ENCODE measurements around the gene EI24.

EI24 gene

GRCh38 chr11:125592305-125593113 is 23.2 kb downstream of the EI24 start, which contains the start of gene STT3A:
STT3A (plus strand) TSS chr11:125592852; CDS start chr11:125595916, 3,064 bp downstream.
- DNase-seq: peak; percentile 100
- TF ChIP-seq POLR2A (IDR thresholded peaks at IDR 0.05; ENCODE audit: low read length) (peak; percentile 94), GATA1 (IDR thresholded peaks at IDR 0.05; ENCODE audit: low read depth, low read length) (no peak)

- no peak for TF ChIP-seq GATA1 (IDR thresholded peaks at IDR 0.05; ENCODE audit: low read depth, low read length)
- TF ChIP-seq POLR2A (IDR thresholded peaks at IDR 0.05; ENCODE audit: low read length): no peak
- DNase-seq: peak; percentile 83 to 86
These were observed 24.0 kb downstream of the EI24 start for GRCh38 chr11:125593114-125593820.

GRCh38 chr11:125594958-125595357 is 25.7 kb downstream of the EI24 start:
- no peak for DNase-seq
- TF ChIP-seq GATA1 (IDR thresholded peaks at IDR 0.05; ENCODE audit: low read depth, low read length): no peak
- no peak for TF ChIP-seq POLR2A (IDR thresholded peaks at IDR 0.05; ENCODE audit: low read length)

GRCh38 chr11:125600663-125601062 is 31.4 kb downstream of the EI24 start:
- DNase-seq: no peak
- TF ChIP-seq POLR2A (IDR thresholded peaks at IDR 0.05; ENCODE audit: low read length) (no peak), GATA1 (IDR thresholded peaks at IDR 0.05; ENCODE audit: low read depth, low read length) (no peak)

GRCh38 chr11:125603207-125603606 is 33.9 kb downstream of the EI24 start:
- no peak for DNase-seq
- no peak for TF ChIP-seq POLR2A (IDR thresholded peaks at IDR 0.05; ENCODE audit: low read length)
- TF ChIP-seq GATA1 (IDR thresholded peaks at IDR 0.05; ENCODE audit: low read depth, low read length): no peak

GRCh38 chr11:125605417-125605816 is 36.1 kb downstream of the EI24 start:
- DNase-seq: no peak
- no peak for TF ChIP-seq POLR2A (IDR thresholded peaks at IDR 0.05; ENCODE audit: low read length)
- TF ChIP-seq GATA1 (IDR thresholded peaks at IDR 0.05; ENCODE audit: low read depth, low read length): no peak

- no peak for DNase-seq
- no peak for TF ChIP-seq POLR2A (IDR thresholded peaks at IDR 0.05; ENCODE audit: low read length)
- TF ChIP-seq GATA1 (IDR thresholded peaks at IDR 0.05; ENCODE audit: low read depth, low read length): no peak
These were observed 40.3 kb downstream of the EI24 start for GRCh38 chr11:125609545-125609944.

- TF ChIP-seq GATA1 (IDR thresholded peaks at IDR 0.05; ENCODE audit: low read depth, low read length) (no peak), POLR2A (IDR thresholded peaks at IDR 0.05; ENCODE audit: low read length) (no peak)
- DNase-seq: no peak
These were observed 49.1 kb downstream of the EI24 start for GRCh38 chr11:125618383-125618782.

GRCh38 chr11:125621995-125622394 is 52.7 kb downstream of the EI24 start:
- no peak for DNase-seq
- TF ChIP-seq POLR2A (IDR thresholded peaks at IDR 0.05; ENCODE audit: low read length): no peak
- TF ChIP-seq GATA1 (IDR thresholded peaks at IDR 0.05; ENCODE audit: low read depth, low read length): no peak

- no peak for TF ChIP-seq POLR2A (IDR thresholded peaks at IDR 0.05; ENCODE audit: low read length)
- TF ChIP-seq GATA1 (IDR thresholded peaks at IDR 0.05; ENCODE audit: low read depth, low read length): no peak
- no peak for DNase-seq
These were observed 53.8 kb downstream of the EI24 start for GRCh38 chr11:125623064-125623463.

- TF ChIP-seq POLR2A (IDR thresholded peaks at IDR 0.05; ENCODE audit: low read length) (no peak), GATA1 (IDR thresholded peaks at IDR 0.05; ENCODE audit: low read depth, low read length) (no peak)
- DNase-seq: no peak
These were observed 55.5 kb downstream of the EI24 start, which contains the start of gene CHEK1 for GRCh38 chr11:125624756-125625213. CHEK1 (plus strand) TSS chr11:125625163; CDS start chr11:125626769, 1,606 bp downstream.

- no peak for DNase-seq
- TF ChIP-seq GATA1 (IDR thresholded peaks at IDR 0.05; ENCODE audit: low read depth, low read length) (no peak), POLR2A (IDR thresholded peaks at IDR 0.05; ENCODE audit: low read length) (no peak)
These were observed 56.0 kb downstream of the EI24 start for GRCh38 chr11:125625225-125625629.

GRCh38 chr11:125625630-125626287 is 56.5 kb downstream of the EI24 start:
- TF ChIP-seq POLR2A (IDR thresholded peaks at IDR 0.05; ENCODE audit: low read length): peak; percentile 92
- no peak for TF ChIP-seq GATA1 (IDR thresholded peaks at IDR 0.05; ENCODE audit: low read depth, low read length)

More at GRCh38 chr11:125625630-125626287, 56.5 kb downstream of the EI24 start:
- peak; percentile 94 to 95 for DNase-seq

Data from erythroblast (primary cell).